Brain microvascular endothelial cell (primary cell): ENCODE data around the gene ANKHD1.
"Not testable (repeated sequence)": the region's sequence is repeated elsewhere in the genome, so short reads cannot be mapped to it uniquely, and the experiment has no call there.

Source experiments
- DNase-seq: peaks from one replicate; pipeline ENCODE4 v3.0.0-alpha.2; 2020
- H3K27ac ChIP-seq: fragments of 250-450 bp; sonication (Bioruptor Pico); 2 replicates; pipeline ENCODE4 v1.5.1; 2020; ENCODE audit warnings: mild to moderate bottlenecking, moderate library complexity
- H3K27me3 ChIP-seq: fragments of 250-450 bp; sonication (Bioruptor Pico); replicated peaks from 2 replicates; pipeline ENCODE4 v1.5.1; 2020; ENCODE audit warnings: mild to moderate bottlenecking
- H3K36me3 ChIP-seq: fragments of 250-450 bp; sonication (Bioruptor Pico); replicated peaks from 2 replicates; pipeline ENCODE4 v1.5.1; 2020; ENCODE audit warnings: mild to moderate bottlenecking
- H3K4me3 ChIP-seq: 2 replicates; pipeline ENCODE4 v1.5.1; 2011; ENCODE audit warnings: low read depth, mild to moderate bottlenecking, control low read depth, low read length, moderate library complexity
- in situ Hi-C: cut with HindIII; loops from 2 replicates; pipeline ENCODE4 v1.10.0; 2017; ENCODE audit warnings: low sequenced_read_pairs, low pct_ligation_motif_present
- TF ChIP-seq, protein P1 (sequence below): IDR thresholded peaks from 2 replicates; pipeline ENCODE4 v1.5.1; 2011; ENCODE audit warnings: low read depth, mild to moderate bottlenecking, moderate library complexity, low read length, control low read depth, inconsistent platforms; ENCODE audit errors: missing control alignments

The ANKHD1 gene

DNA sequence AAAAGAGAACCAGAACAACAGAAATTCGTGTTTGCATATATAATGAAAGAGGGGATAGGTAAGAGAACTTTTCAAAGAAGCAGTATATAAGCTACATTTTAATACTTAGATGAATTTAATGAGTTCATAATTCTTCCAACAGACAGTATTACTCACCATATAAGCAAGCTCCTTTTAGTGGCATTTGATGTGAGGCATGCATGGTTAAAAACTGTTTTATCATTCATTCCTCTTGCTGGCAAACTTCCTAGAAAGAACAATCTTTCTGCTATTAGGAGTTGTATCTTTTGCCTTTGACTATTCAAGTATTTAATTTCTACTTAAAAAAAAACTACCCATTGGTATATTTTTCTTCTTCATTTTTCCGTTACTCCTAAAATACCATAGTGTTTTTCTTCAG is 80.1 kb downstream of the ANKHD1 start:
- Histone ChIP-seq H3K4me3 (no peak overlapping the region), H3K27ac (no peak overlapping the region), H3K27me3 (no peaks in the 10 kb centered on the region), H3K36me3 (peaks cover 10% of the 10 kb centered on the region)
- DNase-seq = peak; percentile 9
- TF ChIP-seq, protein P1, sequence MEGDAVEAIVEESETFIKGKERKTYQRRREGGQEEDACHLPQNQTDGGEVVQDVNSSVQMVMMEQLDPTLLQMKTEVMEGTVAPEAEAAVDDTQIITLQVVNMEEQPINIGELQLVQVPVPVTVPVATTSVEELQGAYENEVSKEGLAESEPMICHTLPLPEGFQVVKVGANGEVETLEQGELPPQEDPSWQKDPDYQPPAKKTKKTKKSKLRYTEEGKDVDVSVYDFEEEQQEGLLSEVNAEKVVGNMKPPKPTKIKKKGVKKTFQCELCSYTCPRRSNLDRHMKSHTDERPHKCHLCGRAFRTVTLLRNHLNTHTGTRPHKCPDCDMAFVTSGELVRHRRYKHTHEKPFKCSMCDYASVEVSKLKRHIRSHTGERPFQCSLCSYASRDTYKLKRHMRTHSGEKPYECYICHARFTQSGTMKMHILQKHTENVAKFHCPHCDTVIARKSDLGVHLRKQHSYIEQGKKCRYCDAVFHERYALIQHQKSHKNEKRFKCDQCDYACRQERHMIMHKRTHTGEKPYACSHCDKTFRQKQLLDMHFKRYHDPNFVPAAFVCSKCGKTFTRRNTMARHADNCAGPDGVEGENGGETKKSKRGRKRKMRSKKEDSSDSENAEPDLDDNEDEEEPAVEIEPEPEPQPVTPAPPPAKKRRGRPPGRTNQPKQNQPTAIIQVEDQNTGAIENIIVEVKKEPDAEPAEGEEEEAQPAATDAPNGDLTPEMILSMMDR = no peak
- in situ Hi-C loops = no loop called here

DNA sequence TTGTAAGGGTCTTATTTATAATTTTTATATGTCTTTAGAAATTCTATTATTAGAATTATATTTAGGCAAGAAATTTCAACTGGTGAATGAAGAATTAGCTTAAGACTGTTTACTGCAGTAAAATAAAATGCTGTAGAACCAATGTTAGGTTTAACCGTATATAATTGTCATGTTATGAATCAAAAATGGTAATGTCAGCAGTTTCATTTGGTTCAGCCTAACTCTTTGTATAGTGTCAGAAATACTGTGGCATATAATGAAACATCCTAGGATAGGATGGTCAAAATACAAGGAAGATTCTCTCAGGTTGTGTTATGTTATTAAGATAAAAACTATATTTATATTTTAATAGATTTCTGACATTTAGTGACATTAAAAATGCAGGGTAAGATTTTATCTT is 81.4 kb downstream of the ANKHD1 start:
- Histone ChIP-seq H3K4me3 (no peak overlapping the region), H3K36me3 (peaks cover 14% of the 10 kb centered on the region), H3K27ac (no peak overlapping the region), H3K27me3 (no peaks in the 10 kb centered on the region)
- TF ChIP-seq, protein P1 = no peak
- in situ Hi-C loops = no loop called here
- DNase-seq = no peak

DNA sequence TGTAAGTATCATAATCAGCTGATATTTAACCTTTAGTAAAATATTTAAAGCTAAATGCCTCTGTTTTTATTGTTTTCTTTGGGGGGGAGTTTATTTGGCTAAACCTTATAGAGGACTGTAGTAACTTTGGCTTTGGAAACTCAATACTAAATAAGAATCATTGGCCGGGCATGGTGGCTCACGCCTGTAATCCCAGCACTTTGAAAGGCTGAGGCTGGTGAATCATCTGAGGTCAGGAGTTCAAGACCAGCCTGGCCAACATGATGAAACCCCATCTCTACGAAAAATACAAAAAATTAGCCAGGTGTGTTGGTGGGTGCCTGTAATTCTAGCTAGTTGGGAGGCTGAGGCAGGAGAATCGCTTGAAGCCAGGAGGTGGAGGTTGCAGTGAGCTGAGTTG is 86.5 kb downstream of the ANKHD1 start:
- H3K4me3 ChIP-seq, in situ Hi-C loops, H3K27ac ChIP-seq, H3K27me3 ChIP-seq: not testable (repeated sequence)
- DNase-seq = peak; percentile 53
- peaks cover 14% of the 10 kb centered on the region for H3K36me3 ChIP-seq

DNA sequence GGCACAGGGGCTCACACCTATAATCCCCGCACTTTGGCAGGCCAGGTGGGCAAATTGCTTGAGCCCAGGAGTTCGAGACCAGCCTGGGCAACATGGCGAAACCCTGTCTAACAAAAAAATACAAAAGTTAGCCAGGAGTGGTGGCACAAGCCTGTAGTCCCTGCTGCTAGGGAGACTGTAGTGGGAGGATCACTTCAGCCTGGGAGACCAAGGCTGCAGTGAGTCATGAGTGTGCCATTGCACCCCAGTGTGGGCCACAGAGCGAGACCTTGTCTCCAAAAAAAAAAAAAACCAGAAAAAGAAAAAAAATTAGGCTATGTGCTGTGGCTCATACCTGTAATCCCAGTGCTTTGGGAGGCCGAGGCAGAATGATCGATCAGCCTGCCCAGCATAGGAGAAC is 87.3 kb downstream of the ANKHD1 start:
- Histone ChIP-seq H3K36me3 (peaks cover 14% of the 10 kb centered on the region), H3K4me3 (no peak overlapping the region), H3K27me3 (no peaks in the 10 kb centered on the region), H3K27ac (no peak overlapping the region)
- in situ Hi-C loops = no loop called here
- TF ChIP-seq, protein P1 = no peak
- no peak for DNase-seq

DNA sequence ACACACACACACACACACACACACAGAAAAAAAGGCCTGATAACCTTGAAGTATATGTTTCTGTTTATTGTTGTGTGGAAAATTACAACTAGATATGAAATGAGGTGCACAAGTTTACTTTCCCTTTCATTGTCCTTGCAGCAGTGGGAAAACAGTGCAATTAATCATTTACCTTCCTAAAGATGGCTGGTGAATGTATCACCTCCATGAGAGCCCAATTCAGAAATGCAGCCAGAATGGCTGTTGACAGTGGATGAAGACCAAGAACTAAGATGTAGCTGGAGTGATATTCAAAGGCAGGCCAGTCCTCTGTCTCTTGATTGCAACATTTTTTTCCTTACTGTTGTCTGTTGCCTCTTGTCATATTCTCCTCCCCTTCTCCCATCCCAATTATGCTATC is 96.3 kb downstream of the ANKHD1 start:
- no peak for DNase-seq
- Histone ChIP-seq H3K27me3 (no peaks in the 10 kb centered on the region), H3K27ac (no peak overlapping the region), H3K36me3 (peaks cover 4% of the 10 kb centered on the region), H3K4me3 (no peak overlapping the region)
- TF ChIP-seq, protein P1 = no peak
- in situ Hi-C loops = no loop called here

DNA sequence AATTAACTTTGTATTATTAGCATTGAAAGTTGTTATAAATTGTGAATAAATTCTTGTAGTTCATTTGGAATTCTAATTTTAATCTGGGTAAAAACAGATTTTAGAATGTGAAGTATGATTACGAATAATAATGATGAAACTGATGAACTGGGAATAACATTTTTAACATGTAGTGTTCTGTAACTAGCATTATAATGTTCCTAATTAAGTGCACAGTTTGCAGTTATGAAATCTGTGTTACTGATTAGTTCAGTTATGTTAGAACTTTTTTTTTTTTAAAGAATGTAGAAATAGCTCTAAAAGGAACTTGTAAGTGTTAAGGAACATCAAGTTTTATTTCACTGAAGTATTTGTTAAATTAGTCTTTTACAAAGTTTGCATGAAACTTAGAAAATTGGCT is 97.0 kb downstream of the ANKHD1 start:
- in situ Hi-C loops = no loop called here
- DNase-seq = no peak
- Histone ChIP-seq H3K27ac (no peak overlapping the region), H3K27me3 (no peaks in the 10 kb centered on the region), H3K36me3 (peaks cover 4% of the 10 kb centered on the region), H3K4me3 (no peak overlapping the region)
- TF ChIP-seq, protein P1 = no peak
